Right forelimb (tissue), 1 donor: Measurements from ENCODE around the gene DGKD.

Source experiments
- DNase-seq: peaks from one replicate; pipeline ENCODE4 v3.0.0-alpha.2; 2018

Gene DGKD

DNA sequence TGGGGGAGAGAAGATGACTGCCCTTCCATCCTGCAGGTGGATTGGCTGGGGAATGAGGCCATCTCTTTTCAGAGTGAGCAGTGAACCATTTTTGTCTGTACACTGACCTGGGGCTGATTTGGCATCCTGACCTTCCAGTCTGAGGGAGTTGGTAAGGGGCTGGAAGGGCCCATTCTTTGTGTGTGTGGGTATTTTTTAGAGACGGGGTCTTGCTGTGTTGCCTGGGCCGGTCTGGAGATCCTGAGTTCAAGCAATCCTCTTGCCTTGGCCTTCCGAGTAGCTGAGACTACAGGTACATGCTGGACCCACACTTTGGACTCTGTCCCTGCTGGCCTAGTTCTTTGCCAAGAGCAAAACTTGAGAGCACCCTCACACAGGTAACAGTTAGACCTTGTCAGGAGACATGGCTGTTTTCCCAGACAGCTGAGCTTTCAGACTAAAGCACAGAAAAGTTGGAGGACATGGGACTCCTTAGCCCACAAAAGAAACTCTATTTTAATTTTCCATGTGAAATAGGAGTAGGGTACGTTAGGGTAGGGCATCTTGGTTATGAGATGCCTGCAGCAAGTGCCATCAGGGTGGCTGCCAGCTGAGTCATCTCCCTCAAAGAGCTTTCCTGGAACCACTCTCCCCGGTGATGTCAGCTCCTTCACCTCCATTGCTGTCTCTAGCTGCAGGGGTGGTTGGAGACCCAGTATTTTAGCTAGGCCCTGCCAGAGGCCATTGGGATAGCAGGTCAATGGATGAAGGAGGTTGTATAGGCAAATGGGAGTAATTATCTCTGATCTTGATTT is 60.7 kb downstream of the DGKD start:
- DNase-seq, result no peak

DNA sequence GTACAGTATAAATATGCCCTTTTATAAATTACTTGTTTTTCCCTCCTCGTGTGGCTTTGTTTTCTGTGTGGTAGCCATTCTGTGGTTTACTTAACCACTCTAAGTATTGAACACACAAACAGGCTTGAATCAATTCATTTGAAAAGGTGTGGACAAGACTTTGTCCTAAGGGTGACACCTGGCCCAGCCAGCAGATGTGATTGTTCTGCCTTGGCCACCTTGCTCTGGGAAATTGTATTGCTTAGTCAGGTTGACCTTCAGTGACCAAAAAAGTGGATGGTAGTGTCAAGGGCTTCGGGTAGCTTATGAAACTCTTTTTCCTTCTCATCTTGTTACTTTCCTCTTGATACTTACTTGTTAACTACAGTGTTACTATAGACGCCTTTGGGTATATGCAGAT is 61.9 kb downstream of the DGKD start:
- no peak for DNase-seq

DNA sequence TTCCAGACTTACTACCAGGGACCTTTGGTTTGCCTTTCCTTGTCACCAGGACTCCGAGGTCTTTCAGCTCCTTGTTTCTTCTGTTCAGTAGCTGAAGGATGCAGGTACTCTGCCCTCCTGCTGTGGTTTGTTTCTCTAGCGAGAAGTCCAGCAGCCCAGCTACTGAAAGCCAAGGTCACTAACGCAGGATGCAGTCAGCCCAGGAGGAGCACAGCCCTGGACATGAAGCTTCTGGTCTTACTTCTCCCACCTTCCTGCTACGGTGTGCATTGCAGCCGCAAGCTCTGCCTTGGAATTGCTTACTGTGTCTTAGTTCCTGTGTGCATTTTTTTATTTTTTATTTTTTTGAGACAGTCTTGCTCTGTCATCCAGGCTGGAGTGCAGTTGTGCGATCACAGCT is 62.4 kb downstream of the DGKD start:
- DNase-seq, result no peak

DNA sequence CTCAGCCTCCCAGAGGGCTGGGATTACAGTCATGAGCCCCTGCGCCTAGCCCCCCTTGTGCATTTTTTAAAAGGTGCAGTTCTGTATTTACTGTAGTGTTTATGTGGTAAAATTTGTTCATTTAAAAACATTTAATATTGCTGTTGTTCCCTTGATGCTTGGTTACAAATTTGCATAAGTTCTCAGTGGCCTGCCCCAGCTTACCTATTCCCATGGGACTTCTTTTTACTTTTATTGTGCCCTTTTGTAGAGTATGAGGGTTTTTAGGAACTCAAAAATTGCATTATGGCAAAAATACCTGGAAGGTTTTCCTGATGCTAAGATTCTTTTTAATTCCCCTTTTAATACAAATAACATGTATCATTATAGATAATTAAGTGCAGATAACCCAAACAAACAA is 63.0 kb downstream of the DGKD start:
- DNase-seq, result no peak

DNA sequence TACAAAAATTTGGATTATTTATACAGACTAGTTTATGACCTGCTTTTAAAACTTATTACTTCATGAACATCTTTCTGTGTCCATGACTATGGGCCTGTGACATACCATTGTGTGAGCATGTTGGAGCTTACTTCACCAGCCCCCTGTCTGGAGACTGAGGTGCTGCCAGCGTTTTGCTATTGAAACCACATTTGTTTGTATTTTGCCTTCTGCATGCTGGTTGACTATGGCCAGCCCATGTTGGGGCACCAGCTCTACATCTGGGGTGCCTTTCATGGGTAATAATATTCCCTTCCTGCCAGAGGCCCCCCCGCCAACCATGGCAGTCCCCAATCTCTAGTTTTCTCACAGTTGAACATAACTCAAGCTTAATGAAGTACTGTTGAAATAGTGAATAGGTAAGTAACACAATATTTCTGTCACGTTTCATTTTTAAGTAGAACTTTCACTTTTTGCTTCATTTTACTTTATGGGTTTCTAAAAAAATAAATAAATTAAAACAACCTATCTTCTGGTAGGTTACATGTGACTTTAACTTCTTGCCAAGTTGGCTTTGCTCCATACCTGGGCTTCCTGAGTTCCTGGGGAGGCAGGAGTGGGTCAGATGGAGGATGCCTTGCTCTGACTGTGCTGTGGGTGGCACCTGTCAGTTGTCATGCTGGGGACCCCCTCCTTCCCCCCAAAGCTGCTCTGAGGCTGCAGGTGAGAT is 63.9 kb downstream of the DGKD start:
- DNase-seq, result no peak

DNA sequence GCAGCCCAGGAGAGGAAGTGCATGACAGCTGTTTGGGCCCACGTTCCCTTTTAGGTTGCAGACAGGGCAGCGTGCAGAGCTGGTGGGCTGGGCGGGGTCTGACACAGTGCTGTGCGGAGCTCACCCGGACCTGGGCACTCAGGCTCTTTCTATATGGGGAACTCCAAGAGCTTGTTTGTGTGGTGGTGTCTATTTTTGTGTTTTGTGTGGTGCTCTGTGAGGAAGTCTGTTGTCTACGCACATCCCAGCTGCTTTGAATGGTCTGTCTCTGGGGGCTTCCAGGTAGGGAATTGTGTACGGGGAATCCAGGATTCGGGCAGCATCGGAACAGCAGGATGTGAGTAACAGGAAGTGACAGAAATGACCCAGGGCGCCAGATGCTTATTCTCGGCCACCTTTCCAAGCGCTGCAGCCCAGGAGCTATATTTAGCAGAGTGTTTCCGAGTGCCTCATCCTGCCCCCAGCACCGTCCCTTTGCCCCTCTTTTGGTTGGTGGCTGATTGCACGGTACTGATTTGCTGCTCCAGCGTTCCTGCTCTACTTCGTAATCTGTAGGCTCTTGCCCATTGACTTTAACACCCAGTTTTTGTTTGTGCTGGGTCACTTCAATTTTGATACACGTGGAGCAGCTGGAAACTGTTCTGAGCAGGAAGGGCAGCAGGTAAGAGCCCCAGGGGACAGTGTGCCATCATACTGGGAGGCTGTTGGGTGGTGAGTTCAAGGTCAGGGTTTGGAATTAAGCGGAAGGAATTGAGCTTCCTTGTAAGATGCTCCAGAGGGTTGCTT is 64.7 kb downstream of the DGKD start:
- peak; percentile 71 for DNase-seq

DNA sequence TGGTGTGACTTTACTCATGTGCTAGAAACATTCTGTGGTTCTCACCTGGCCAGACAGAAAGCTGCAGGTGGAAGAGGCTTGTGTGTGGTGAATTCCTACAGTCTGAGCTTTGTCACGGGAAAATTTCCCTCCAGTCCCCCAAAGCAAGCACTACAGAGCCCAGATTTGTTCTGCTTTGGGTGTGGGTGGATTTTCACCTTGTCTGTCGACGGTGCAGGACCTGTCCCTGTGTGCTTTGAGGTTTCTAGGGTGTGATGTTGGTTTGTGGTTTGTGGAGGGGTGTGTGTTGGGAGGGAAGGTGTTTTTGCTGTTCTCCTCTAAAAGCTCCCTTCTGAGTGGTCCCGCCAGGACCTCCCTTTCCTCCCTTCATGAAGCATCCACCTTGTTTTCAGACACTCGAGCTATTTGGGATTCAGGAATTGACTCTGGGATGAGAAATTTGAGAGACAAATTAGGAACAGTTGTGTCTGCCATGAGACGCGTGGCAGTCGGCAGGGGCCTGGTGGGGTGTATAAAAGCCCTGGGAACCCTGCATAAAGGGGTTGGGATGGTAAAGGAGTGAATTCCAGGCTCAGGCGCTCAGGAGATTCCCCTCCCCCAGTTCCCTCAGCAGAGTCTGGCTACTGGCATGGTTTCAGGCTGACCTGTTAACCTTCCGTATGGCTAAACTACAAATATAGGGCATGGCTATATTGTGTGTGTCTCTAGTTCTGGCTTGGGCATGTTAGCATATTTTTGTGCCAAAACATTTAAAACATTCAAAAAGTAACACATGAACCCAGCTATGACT is 65.5 kb downstream of the DGKD start:
- DNase-seq, result no peak

DNA sequence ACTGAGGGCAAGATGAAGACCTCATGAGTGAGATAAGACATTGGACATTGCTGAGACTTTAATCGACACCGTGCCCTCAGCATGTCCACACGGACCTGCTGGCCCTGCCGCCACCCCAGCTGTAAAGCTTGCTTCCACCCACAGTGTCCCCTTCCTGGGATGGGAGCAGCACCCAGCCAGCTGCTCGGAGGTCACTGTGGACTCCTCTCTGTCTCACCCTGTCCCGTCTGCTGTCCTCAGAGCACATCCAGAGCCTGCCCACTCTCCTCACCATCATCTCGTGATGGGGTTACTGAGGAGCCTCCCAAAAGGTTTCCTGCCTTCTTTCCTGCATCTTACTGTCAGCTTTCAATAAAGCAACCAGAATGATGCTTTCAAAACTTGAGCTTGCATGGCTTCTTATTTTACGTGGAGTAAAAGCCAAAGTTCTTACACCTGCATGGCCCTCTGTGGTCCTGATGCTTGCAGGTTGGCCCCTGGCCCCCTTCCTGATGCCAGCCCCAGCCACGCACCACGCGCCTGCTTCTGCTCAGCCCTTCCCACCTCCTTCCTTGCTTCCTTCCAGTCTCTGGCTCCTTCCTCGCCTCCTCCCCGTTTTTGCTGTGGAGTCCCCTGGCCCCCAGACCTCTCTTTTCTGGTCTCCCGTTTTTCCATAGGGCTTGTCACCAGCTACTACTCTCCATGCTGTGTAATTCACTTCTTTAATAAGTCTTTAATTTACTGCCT is 67.0 kb downstream of the DGKD start:
- no peak for DNase-seq

DNA sequence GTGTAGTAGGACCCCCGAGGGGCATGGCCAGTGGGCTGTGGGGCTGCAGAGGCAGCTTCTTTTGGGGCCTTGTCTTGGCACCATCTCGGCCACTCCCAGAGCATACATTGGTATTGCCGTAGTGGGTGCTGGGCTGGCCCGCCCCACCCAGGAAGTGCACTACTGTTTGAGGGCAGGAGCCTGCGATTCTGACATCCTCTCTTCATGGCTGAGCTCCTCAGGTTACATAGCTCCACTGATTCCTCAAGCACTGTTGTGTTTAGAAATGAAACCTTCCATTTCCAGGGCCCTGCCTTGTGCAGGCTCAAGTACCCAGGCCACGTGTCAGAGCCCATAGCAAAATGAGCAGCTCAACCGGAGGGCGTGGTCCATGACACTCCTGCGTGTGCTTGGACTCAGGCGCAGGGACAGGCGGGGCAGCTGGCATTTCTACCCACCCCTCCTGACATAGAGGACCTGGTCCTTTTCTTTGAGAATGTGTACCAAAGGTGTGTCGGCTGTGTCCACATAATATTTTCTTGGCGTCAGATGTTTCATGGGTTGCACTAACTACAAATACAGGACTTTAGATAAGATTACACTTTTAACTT is 67.9 kb downstream of the DGKD start:
- no peak for DNase-seq

DNA sequence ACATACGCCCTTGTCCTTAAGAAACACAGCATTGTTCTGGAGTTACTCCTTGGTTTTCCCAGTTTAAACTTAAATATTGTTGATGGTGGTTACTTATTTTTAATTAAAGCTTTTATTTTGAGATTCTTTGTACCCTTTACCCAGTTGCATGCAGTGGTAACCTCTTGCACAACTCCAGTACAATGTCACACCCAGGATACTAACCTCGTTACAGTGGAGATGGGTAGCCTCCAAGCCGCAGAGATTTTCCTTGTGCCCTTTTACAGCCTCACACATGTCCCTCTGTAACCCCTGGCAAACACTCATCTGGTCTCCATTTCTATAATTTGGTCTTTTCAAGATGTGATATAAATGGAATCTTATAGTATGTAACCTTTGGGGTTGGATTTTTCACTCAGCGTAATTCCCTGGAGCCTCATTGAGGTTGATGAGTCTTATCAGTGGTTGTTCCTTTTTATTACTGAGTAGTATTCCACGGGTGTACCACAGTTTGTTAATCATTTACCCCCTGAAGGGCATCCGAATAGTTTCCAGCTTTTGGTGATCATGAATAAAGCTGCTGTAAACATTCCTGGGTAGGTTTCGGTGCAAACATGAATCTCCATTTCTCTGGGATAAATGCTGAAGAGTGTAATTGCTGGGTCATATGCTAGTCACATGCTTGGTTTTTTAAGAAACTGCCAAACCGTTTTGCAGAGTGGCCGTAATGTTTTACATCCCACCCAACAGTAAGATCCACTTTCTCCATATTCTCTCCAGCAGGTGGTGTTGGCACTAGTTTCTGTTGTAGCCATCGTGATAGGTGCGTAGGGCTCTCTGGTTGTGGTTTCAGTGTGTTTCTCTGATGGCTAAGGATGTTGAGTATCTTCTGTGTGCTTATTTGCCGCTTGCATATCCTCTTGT is 68.6 kb downstream of the DGKD start:
- no peak for DNase-seq

DNA sequence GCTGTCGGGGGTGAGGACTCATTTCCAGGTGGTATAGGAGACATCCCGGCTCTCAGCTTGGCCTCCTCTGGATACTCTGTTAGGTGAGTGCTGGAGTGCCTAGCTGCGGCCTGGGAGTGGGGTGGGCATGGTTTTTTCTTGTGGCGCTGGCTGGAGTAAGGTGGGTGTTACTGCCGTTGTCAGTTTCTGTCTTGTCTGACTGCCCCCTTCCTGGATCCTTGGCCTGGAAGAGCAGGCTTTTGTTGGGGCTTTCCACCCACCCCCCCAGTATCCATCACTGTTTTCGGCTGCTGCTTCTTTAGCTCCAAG is 69.2 kb downstream of the DGKD start:
- DNase-seq, result no peak

DNA sequence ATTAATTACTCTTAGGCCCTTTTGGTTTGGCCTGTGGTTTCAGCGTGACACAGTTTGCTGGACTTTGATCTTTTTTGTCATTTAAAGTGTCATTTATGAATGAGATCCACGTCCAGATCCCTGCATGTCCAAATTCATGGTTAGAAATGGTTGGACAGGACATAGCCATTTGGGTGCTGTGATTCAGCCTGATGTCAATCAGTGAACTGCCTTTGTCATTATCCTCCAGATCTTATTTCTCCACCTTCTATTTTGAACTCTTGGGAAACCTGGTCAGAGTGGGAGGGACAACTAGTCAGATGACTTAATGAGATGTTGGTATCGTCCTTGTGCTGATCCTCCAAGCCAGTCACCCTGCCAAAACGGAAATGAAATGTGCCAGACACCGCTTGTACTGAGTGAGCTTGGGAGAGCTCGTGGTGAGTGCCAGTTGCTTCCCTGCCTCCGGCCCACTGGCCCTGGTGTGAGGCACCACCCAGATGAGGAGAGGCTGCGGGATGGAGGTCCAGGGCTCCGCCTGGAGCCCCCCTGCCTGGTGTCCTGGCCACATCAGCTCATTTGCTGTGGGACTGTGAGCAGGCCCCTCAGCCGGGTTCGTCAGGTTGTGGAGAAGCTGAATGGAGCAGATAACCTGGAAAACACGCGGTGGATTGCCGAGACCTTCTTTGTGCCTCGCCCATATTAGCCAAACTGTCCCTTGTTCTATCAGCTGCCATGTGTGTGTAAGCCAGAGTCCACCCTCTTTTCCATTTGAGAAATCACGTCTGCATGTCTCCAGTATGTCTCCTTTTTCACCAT is 70.1 kb downstream of the DGKD start:
- DNase-seq, result no peak

DNA sequence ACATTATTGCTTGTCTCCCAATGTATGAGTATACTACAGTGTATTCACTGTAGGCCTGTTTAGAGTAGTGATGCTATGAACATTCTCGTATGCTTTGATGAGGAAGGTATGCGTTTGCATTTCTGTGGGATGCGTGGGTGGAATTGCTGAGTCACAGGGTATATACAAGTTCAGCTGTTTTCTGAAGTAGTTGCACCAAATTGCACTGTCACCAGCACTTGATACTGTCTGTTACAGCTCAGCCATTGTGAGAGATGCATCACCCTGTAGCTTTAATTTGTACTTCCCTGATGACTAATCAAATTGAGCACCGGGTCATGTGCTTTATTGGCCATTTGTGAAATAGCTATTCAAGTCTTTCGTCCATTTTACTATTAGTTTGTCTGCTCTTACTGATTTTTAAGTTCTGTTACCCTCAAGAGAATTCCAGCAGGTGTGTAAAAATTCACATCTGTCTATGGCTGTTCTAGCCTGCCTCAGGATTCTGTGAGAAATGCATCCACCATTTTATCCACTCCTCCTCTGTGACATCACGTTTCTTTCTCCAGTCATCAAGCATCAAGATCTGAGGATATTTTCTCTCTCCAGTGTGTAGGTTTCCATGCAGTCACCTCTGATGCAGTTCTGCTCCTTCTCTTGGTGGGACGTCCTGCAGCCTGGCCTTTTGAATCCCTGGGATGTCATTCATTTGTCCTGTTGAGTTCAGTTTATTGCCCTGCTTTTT is 72.5 kb downstream of the DGKD start:
- DNase-seq, result no peak

DNA sequence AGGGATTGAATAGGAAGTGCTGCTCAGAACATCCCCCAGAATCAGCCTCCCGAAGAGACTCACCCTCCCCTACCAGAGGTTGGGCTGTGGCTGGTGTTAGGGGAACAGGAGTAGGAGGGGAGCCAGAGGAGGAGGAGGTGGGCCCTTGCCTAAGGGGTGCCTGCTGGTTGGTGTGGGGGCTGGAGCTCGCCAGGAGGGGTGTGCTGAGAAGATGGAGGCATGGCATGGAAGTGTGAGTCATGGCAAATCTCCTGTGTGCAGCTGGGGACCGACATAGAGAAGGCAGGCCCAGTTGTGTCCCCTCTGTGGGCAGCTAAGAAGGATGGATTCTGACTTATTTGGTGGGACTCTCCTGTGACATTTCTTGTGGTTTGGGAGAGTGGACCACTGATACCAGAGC is 73.7 kb downstream of the DGKD start:
- no peak for DNase-seq

DNA sequence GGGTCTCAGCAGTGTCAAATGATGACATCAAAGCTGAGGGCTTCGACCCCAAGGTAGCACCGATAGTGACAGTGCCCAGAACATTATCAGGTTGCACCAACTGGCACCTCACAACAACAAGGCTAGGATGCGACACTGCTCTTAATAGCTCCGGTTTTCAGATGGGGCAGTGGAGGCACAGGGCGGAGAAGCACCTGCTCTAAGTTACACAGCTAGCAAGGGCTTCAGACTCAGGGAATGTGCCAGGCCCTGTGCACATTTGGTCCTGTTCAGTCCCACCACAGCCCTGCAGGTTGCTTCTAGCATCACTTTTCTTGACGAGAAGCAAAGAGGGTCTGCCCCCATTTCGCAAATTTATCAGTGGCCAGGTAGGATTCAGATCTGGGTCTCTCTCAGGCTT is 74.1 kb downstream of the DGKD start:
- no peak for DNase-seq

DNA sequence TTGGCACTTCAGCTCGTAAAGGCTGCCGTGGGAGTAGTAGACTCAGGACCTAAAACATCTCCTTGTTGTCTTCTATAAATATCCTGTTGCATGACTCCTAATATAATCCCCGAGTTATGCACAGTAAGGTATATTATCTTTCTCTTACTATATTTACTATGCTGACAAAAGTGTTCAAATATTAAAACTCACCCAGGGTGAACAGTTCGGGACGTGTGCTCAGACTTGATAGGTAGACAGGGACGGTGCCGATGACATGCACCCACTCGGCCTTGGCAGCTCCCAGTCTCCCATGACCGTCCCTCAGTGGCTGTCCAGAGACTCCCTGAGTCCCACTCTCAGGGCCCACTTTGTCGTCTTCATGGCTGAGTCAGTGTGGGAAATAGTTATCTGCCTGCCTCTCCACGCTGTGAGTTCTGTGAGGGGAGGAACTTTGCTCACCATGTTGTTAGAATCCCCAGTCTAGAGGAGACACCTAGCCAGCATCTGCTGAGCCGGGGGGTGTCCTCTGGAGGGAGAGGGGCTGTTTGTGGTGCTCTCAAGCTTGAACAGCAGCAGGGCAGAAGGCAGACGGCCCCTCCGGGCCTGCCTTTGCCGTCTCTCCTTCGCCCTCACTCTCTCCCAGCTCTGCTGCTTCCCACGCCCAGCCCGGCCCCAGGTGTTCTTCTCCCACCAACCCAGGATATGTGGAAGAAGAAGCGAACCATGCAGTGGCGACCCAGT is 75.0 kb downstream of the DGKD start:
- no peak for DNase-seq

DNA sequence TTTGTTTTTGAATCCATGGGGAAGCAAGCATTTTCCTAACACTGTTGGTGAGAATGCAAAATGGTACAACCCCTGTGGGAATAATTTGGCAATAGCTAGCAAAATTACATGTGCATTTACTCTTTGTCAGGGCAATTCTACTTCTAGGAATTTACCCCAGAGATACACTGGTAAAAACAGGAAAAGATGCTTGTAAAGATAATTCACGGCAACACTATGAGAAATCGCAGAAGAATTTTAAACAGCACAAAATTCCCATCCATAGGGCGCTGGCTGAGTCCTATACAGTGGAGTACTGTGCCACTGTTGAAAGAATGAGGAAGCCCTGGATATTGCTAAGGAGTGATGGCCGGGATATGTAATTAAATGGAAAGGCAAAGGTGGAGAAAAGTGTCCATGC is 75.8 kb downstream of the DGKD start:
- no peak for DNase-seq

DNA sequence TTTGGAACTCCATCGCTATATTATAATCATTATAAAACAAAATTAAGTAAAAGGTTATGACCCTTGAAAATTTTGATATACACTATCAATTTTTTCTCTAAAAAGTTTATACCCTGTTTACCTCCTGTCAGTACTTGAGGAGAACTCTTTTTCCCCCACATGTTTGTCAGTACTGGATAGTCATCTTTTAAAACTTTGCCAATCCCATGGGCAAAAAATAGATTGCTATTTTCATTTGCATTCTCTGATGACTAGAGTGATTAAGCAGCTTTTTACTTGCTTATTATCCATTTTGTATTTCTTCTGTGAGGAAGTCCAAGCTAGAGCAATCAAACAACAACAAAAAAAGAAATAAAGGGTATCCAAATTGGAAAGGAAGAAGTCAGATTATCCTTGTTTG is 76.4 kb downstream of the DGKD start:
- no peak for DNase-seq

DNA sequence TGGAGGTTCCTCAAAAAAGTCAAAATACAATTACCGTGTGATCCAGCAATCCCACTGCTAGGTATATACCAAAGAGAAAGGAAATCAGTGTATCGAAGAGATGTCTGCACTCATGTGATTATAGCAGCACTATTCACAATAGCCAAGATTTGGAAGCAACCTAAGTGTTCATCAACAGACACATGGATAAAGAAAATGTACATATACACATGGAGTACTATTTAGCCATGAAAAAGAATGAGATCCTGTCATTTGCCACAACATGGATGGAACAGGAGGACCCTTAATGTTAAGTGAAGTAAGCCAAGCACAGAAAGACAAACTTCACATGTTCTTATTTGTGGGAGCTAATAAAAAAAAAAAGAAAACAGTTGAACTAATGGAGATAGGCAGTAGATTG is 78.7 kb downstream of the DGKD start:
- DNase-seq, result no peak
